HG02798 (cell line): Measurements from ENCODE around the gene POU2F1.

ENCODE experiments used
- ATAC-seq: cut with Tn5 transposase; IDR thresholded peaks from one replicate; pipeline ENCODE4 v1.9.1; 2021; ENCODE audit warnings: mild to moderate bottlenecking; ENCODE audit not compliant: unreplicated experiment, poor library complexity

POU2F1 gene

GRCh38 chr1:167344615-167345385 is 124.1 kb downstream of the POU2F1 start:
- ATAC-seq, result no peak

GRCh38 chr1:167345386-167345733 is 124.7 kb downstream of the POU2F1 start:
- ATAC-seq, result no peak

- ATAC-seq, result no peak
Observed at GRCh38 chr1:167357305-167357704, 136.6 kb downstream of the POU2F1 start.

- ATAC-seq, result no peak
Observed at GRCh38 chr1:167359295-167359694, 138.6 kb downstream of the POU2F1 start.

GRCh38 chr1:167360120-167360519 is 139.4 kb downstream of the POU2F1 start:
- no peak for ATAC-seq

GRCh38 chr1:167362638-167363037 is 142.0 kb downstream of the POU2F1 start:
- no peak for ATAC-seq

GRCh38 chr1:167364826-167365225 is 144.1 kb downstream of the POU2F1 start:
- no peak for ATAC-seq

- ATAC-seq, result no peak
Observed at GRCh38 chr1:167365360-167365759, 144.7 kb downstream of the POU2F1 start.

GRCh38 chr1:167367705-167368104 is 147.0 kb downstream of the POU2F1 start:
- ATAC-seq, result no peak

- no peak for ATAC-seq
Observed at GRCh38 chr1:167369175-167369574, 148.5 kb downstream of the POU2F1 start.

- no peak for ATAC-seq
Observed at GRCh38 chr1:167369933-167370332, 149.2 kb downstream of the POU2F1 start.

- no peak for ATAC-seq
Observed at GRCh38 chr1:167371030-167371429, 150.3 kb downstream of the POU2F1 start.

- no peak for ATAC-seq
Observed at GRCh38 chr1:167373398-167373797, 152.7 kb downstream of the POU2F1 start.

GRCh38 chr1:167373986-167374385 is 153.3 kb downstream of the POU2F1 start:
- no peak for ATAC-seq

- ATAC-seq, result no peak
Observed at GRCh38 chr1:167375949-167376348, 155.3 kb downstream of the POU2F1 start.

- no peak for ATAC-seq
Observed at GRCh38 chr1:167387251-167387910, 166.7 kb downstream of the POU2F1 start.

GRCh38 chr1:167388976-167389375 is 168.3 kb downstream of the POU2F1 start:
- no peak for ATAC-seq

- ATAC-seq, result no peak
Observed at GRCh38 chr1:167392200-167392696, 171.6 kb downstream of the POU2F1 start.

- no peak for ATAC-seq
Observed at GRCh38 chr1:167400359-167400953, 179.8 kb downstream of the POU2F1 start.

- peak; percentile 72 for ATAC-seq
Observed at GRCh38 chr1:167401260-167401873, 180.7 kb downstream of the POU2F1 start.
